Karpas-422 (cell line): ENCODE results near the gene SEMA4D. TPM values are rescaled to one million over a fixed set of nuclear protein-coding genes. Genes with fewer than 3 reads are reported as not detected.
"Not testable (repeated sequence)": the region's sequence is repeated elsewhere in the genome, so short reads cannot be mapped to it uniquely, and the experiment has no call there.

ENCODE experiments used
- DNase-seq: peaks from one replicate; pipeline ENCODE4 v3.0.0-alpha.2; 2015
- H2AFZ ChIP-seq: fragments of 200-600 bp; sonication (generic); 2 replicates; pipeline ENCODE4 v1.6.1; 2014; ENCODE audit warnings: antibody characterized with exemption, low read length, mixed read lengths
- H3K27ac ChIP-seq: fragments of 200-600 bp; sonication (generic); 2 replicates; pipeline ENCODE4 v1.5.1; 2014; ENCODE audit warnings: mild to moderate bottlenecking, low read length, moderate library complexity
- H3K27me3 ChIP-seq: fragments of 200-600 bp; sonication (generic); 2 replicates; pipeline ENCODE4 v1.6.1; 2014; ENCODE audit warnings: low read length, mixed read lengths
- H3K36me3 ChIP-seq: fragments of 200-600 bp; sonication (generic); 2 replicates; pipeline ENCODE4 v1.6.1; 2014; ENCODE audit warnings: low read length, mixed read lengths; ENCODE audit not compliant: insufficient read depth
- H3K4me1 ChIP-seq: fragments of 200-600 bp; sonication (generic); 2 replicates; pipeline ENCODE4 v1.6.1; 2014; ENCODE audit warnings: mild to moderate bottlenecking, low read length, mixed read lengths
- H3K4me2 ChIP-seq: fragments of 200-600 bp; sonication (generic); 2 replicates; pipeline ENCODE4 v1.6.1; 2014; ENCODE audit warnings: low read length, low read depth, mild to moderate bottlenecking; ENCODE audit not compliant: poor library complexity, severe bottlenecking
- H3K4me3 ChIP-seq: fragments of 200-600 bp; sonication (generic); 2 replicates; pipeline ENCODE4 v1.5.1; 2014; ENCODE audit warnings: mild to moderate bottlenecking, antibody characterized with exemption, low read length, mixed read lengths
- H3K79me2 ChIP-seq: fragments of 200-600 bp; sonication (generic); 2 replicates; pipeline ENCODE4 v1.6.1; 2014; ENCODE audit warnings: mild to moderate bottlenecking, low read length, mixed read lengths
- H3K9ac ChIP-seq: fragments of 200-600 bp; sonication (generic); 2 replicates; pipeline ENCODE4 v1.6.0; 2014; ENCODE audit warnings: low read length
- H3K9me2 ChIP-seq: fragments of 200-600 bp; sonication (generic), shearing (Covaris generic); replicated peaks from 2 replicates; pipeline ENCODE4 v1.6.0; 2014; ENCODE audit warnings: mild to moderate bottlenecking, low read length, moderate library complexity; ENCODE audit not compliant: insufficient read depth
- H3K9me3 ChIP-seq: fragments of 300-700, 200-600 bp; sonication (generic); 2 replicates; pipeline ENCODE4 v1.6.1; 2014; ENCODE audit warnings: low read length, mixed read lengths
- H4K20me1 ChIP-seq: fragments of 200-600 bp; sonication (generic); 2 replicates; pipeline ENCODE4 v1.6.1; 2014; ENCODE audit warnings: mild to moderate bottlenecking, antibody characterized with exemption, low read length, low read depth; ENCODE audit not compliant: insufficient read depth
- total RNA-seq: library from RNA; depleted of rRNA; stranded (reverse); fragments of >200 nt; shearing (Covaris generic); gene quantifications from 2 replicates; pipeline ENCODE4 v1.2.3, GENCODE V29; 2014; ENCODE audit warnings: low replicate concordance

The SEMA4D gene
- total RNA-seq, 1 experiment from 2014 or later, result 2.3 TPM

- no peak overlapping the region for H3K27ac ChIP-seq
- no peaks in the 10 kb centered on the region for H3K27me3 ChIP-seq
- peaks cover 19% of the 10 kb centered on the region; the same call in 1 of the 2 replicates for H3K36me3 ChIP-seq
- no peaks in the 10 kb centered on the region for H3K9me3 ChIP-seq
- H2AFZ ChIP-seq, result no peak overlapping the region
- no peak overlapping the region for H3K4me2 ChIP-seq
- no peaks in the 10 kb centered on the region for H3K9me2 ChIP-seq
- no peaks in the 10 kb centered on the region for H3K79me2 ChIP-seq
- no peaks in the 10 kb centered on the region for H4K20me1 ChIP-seq
- no peak overlapping the region for H3K9ac ChIP-seq
- no peak for DNase-seq
- no peak overlapping the region for H3K4me3 ChIP-seq
- H3K4me1 ChIP-seq, result no peaks in the 10 kb centered on the region
These were observed 146.8 kb downstream of the SEMA4D start for GRCh38 chr9:89350988-89351557.

GRCh38 chr9:89349607-89350006 lies 148.3 kb downstream of the SEMA4D start:
- Histone ChIP-seq H3K9me2 (no peaks in the 10 kb centered on the region), H3K27me3 (no peaks in the 10 kb centered on the region), H3K79me2 (no peaks in the 10 kb centered on the region), H3K4me3 (no peak overlapping the region), H3K9ac (no peak overlapping the region), H2AFZ (no peak overlapping the region), H3K36me3 (peaks cover 29% of the 10 kb centered on the region; the same call in 1 of the 2 replicates), H3K27ac (no peak overlapping the region), H3K9me3 (no peaks in the 10 kb centered on the region), H3K4me2 (no peak overlapping the region), H4K20me1 (no peaks in the 10 kb centered on the region), H3K4me1 (no peaks in the 10 kb centered on the region)
- DNase-seq, result no peak

GRCh38 chr9:89347651-89348050 lies 150.3 kb downstream of the SEMA4D start:
- H3K36me3 ChIP-seq, result peaks cover 45% of the 10 kb centered on the region
- H2AFZ ChIP-seq, result no peak overlapping the region

GRCh38 chr9:89346696-89347095 lies 151.2 kb downstream of the SEMA4D start:
- no peaks in the 10 kb centered on the region for H4K20me1 ChIP-seq
- H3K9me3 ChIP-seq, result no peaks in the 10 kb centered on the region
- H3K9me2 ChIP-seq, result no peaks in the 10 kb centered on the region
- no peak overlapping the region for H3K9ac ChIP-seq
- H3K4me2 ChIP-seq, result no peak overlapping the region
- no peak overlapping the region for H3K27ac ChIP-seq
- no peaks in the 10 kb centered on the region for H3K4me1 ChIP-seq
- H3K4me3 ChIP-seq, result no peak overlapping the region
- H3K36me3 ChIP-seq, result peaks cover 45% of the 10 kb centered on the region
- H3K27me3 ChIP-seq, result no peaks in the 10 kb centered on the region
- 0 out of 2 replicates have a peak, but pooled peaks cover 3% of the 10 kb centered on the region for H3K79me2 ChIP-seq
- H2AFZ ChIP-seq, result no peak overlapping the region
- no peak for DNase-seq

More at GRCh38 chr9:89347651-89348050, 150.3 kb downstream of the SEMA4D start:
- Histone ChIP-seq H3K27ac (no peak overlapping the region), H3K9ac (no peak overlapping the region), H3K9me2 (no peaks in the 10 kb centered on the region), H4K20me1 (no peaks in the 10 kb centered on the region), H3K4me1 (no peaks in the 10 kb centered on the region), H3K27me3 (no peaks in the 10 kb centered on the region), H3K4me2 (no peak overlapping the region), H3K79me2 (0 out of 2 replicates have a peak, but pooled peaks cover 3% of the 10 kb centered on the region), H3K9me3 (no peaks in the 10 kb centered on the region), H3K4me3 (no peak overlapping the region)
- DNase-seq, result no peak

- H3K4me1 ChIP-seq, result no peaks in the 10 kb centered on the region
- no peaks in the 10 kb centered on the region for H3K27me3 ChIP-seq
- H3K9ac ChIP-seq, result no peak overlapping the region
- H3K36me3 ChIP-seq, result peaks cover 53% of the 10 kb centered on the region
- H2AFZ ChIP-seq, result no peak overlapping the region
- H3K4me2 ChIP-seq, result no peak overlapping the region
- H3K4me3 ChIP-seq, result no peak overlapping the region
- no peaks in the 10 kb centered on the region for H3K9me3 ChIP-seq
- H3K79me2 ChIP-seq, result 0 out of 2 replicates have a peak, but pooled peaks cover 3% of the 10 kb centered on the region
- H4K20me1 ChIP-seq, result no peaks in the 10 kb centered on the region
- H3K27ac ChIP-seq, result no peak overlapping the region
- no peak for DNase-seq
- H3K9me2 ChIP-seq, result no peaks in the 10 kb centered on the region
These were observed 152.4 kb downstream of the SEMA4D start for GRCh38 chr9:89345476-89345875.

- not testable (repeated sequence) for H3K9me3 ChIP-seq, H4K20me1 ChIP-seq, H3K27me3 ChIP-seq, DNase-seq, H3K79me2 ChIP-seq, H3K9ac ChIP-seq, H3K27ac ChIP-seq, H2AFZ ChIP-seq, H3K4me1 ChIP-seq, H3K4me2 ChIP-seq, H3K9me2 ChIP-seq, H3K4me3 ChIP-seq
- H3K36me3 ChIP-seq, result peaks cover 68% of the 10 kb centered on the region
These were observed 154.1 kb downstream of the SEMA4D start for GRCh38 chr9:89343812-89344211.

- Histone ChIP-seq H3K9me2 (no peaks in the 10 kb centered on the region), H3K27ac (no peak overlapping the region), H3K4me3 (no peak overlapping the region), H3K36me3 (peaks cover 77% of the 10 kb centered on the region), H3K4me2 (no peak overlapping the region), H3K9ac (no peak overlapping the region), H3K27me3 (no peaks in the 10 kb centered on the region), H3K79me2 (0 out of 2 replicates have a peak, but pooled peaks cover 3% of the 10 kb centered on the region), H3K9me3 (no peaks in the 10 kb centered on the region), H3K4me1 (no peaks in the 10 kb centered on the region), H4K20me1 (no peaks in the 10 kb centered on the region), H2AFZ (no peak overlapping the region)
- no peak for DNase-seq
These were observed 155.0 kb downstream of the SEMA4D start for GRCh38 chr9:89342948-89343347.

GRCh38 chr9:89342213-89342612 lies 155.7 kb downstream of the SEMA4D start:
- Histone ChIP-seq H3K4me1 (no peaks in the 10 kb centered on the region), H2AFZ (no peak overlapping the region), H3K36me3 (peaks cover 77% of the 10 kb centered on the region), H4K20me1 (no peaks in the 10 kb centered on the region), H3K9me2 (no peaks in the 10 kb centered on the region), H3K79me2 (0 out of 2 replicates have a peak, but pooled peaks cover 3% of the 10 kb centered on the region), H3K9me3 (no peaks in the 10 kb centered on the region), H3K4me2 (no peak overlapping the region), H3K4me3 (no peak overlapping the region), H3K27me3 (no peaks in the 10 kb centered on the region), H3K9ac (no peak overlapping the region), H3K27ac (no peak overlapping the region)
- DNase-seq, result no peak
